ENCODE measurements around the gene ALDOC. TPM values are rescaled to one million over a fixed set of nuclear protein-coding genes. Genes with fewer than 3 reads are reported as not detected.

Gene ALDOC
- 10 to 100 TPM; 43.3 to 43.7 TPM for total RNA-seq

DNA sequence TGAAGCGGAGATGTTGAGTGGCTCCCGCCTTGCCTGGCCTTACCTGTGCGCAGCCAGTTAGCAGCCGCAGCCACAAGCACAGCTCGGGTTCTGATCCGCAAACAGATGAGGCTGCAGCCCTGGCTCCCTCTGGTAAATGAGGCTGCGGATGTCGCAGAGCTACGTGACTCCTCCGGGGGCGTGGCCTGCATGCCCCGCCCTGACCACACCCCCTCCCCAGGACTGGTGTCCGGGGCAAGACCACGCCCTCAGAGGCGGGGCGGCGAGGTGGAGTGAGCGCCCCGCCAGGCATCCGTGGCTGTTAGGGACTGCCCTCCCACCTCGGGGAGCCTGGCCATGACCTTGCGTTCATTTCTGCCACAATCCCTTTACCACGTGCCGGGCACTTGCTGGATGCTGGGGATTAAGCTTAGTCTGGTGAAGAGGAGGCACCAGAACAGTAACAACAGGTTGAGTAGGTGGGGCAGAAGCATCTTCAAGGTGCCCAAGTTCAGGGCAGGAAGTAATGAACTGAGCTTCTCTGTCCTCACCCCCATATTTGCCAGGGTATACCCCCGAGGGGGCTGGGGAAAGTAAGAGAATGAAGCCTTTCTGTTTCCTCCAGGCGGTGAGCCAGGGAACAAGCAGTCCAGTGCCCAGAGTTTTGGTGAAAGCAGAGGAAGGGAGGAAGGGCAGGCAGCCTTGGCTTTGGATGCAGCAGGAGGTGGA, at the start of gene ALDOC:
Gene ALDOC (minus strand): TSS at position 138 of the 708 bp plus-strand sequence. CDS start 1,363 bp downstream, outside the sequence.
- no peak for TF ChIP-seq CTCF (IDR thresholded peaks at IDR 0.05)
- DNase-seq (ENCODE audit: low spot score) = peak; percentile 96
- ATAC-seq (ENCODE audit: insufficient number of reproducible peaks, low FRiP score, low read depth) = peak; percentile 72
- Histone ChIP-seq H3K9me3 (no peaks in the 10 kb centered on the region), H3K4me1 (ENCODE audit: control insufficient read depth in 1 of 2, low read depth in 2 of 2) (peaks cover 11 to 28% of the 10 kb centered on the region in 2 donors), H3K27ac (peak within 1 kb of the TSS; percentile 24 to 44), H3K36me3 (no peaks in the 10 kb centered on the region), H3K27me3 (replicated peaks; ENCODE audit: insufficient read depth) (no peaks in the 10 kb centered on the region), H3K4me3 (peak within 1 kb of the TSS; percentile 64)

GRCh38 chr17:28624148-28624547, 47.5 kb upstream of the ALDOC start:
- DNase-seq (ENCODE audit: low spot score) (no peak), ATAC-seq (ENCODE audit: insufficient number of reproducible peaks, low FRiP score, low read depth) (no peak)
- Histone ChIP-seq H3K36me3 (peaks cover 62% of the 10 kb centered on the region), H3K27ac (no peak overlapping the region), H3K9me3 (no peaks in the 10 kb centered on the region), H3K27me3 (replicated peaks; ENCODE audit: insufficient read depth) (no peaks in the 10 kb centered on the region), H3K4me1 (ENCODE audit: control insufficient read depth in 1 of 2, low read depth in 2 of 2) (no peaks in the 10 kb centered on the region), H3K4me3 (no peak overlapping the region)
- TF ChIP-seq CTCF (IDR thresholded peaks at IDR 0.05) = no peak

GRCh38 chr17:28623696-28624095, 47.0 kb upstream of the ALDOC start:
- no peak overlapping the region for H3K27ac ChIP-seq
- H3K36me3 ChIP-seq = peaks cover 65% of the 10 kb centered on the region
- no peaks in the 10 kb centered on the region for H3K4me1 ChIP-seq (ENCODE audit: control insufficient read depth in 1 of 2, low read depth in 2 of 2)
- no peaks in the 10 kb centered on the region for H3K9me3 ChIP-seq
- ATAC-seq (ENCODE audit: insufficient number of reproducible peaks, low FRiP score, low read depth) (no peak), DNase-seq (ENCODE audit: low spot score) (no peak)
- no peak for TF ChIP-seq CTCF (IDR thresholded peaks at IDR 0.05)
- H3K27me3 ChIP-seq (replicated peaks; ENCODE audit: insufficient read depth) = no peaks in the 10 kb centered on the region
- no peak overlapping the region for H3K4me3 ChIP-seq

DNA sequence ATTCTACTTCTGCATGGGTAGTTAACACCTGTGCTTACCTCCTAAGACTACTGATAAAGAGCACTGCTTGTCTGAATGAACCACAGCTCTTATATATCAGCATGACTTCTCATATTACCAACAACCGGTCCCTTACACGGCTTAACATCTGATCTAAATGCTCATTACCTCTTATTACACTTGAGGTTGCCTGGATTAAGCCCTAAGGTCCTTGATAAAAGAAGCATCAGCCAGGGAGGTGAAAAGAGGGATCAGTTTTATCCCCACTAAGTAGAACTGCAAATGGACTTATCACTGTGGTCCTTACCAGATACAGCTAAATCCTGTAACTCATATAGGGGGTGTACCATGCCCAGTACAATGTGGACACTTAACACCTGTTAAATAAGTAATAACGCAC, 45.5 kb upstream of the ALDOC start:
- DNase-seq (ENCODE audit: low spot score) (no peak), ATAC-seq (ENCODE audit: insufficient number of reproducible peaks, low FRiP score, low read depth) (no peak)
- peaks cover 68% of the 10 kb centered on the region for H3K36me3 ChIP-seq
- no peaks in the 10 kb centered on the region for H3K27me3 ChIP-seq (replicated peaks; ENCODE audit: insufficient read depth)
- no peaks in the 10 kb centered on the region for H3K4me1 ChIP-seq (ENCODE audit: control insufficient read depth in 1 of 2, low read depth in 2 of 2)
- H3K4me3 ChIP-seq = no peak overlapping the region
- H3K27ac ChIP-seq = no peak overlapping the region
- TF ChIP-seq CTCF (IDR thresholded peaks at IDR 0.05) = no peak
- no peaks in the 10 kb centered on the region for H3K9me3 ChIP-seq

DNA sequence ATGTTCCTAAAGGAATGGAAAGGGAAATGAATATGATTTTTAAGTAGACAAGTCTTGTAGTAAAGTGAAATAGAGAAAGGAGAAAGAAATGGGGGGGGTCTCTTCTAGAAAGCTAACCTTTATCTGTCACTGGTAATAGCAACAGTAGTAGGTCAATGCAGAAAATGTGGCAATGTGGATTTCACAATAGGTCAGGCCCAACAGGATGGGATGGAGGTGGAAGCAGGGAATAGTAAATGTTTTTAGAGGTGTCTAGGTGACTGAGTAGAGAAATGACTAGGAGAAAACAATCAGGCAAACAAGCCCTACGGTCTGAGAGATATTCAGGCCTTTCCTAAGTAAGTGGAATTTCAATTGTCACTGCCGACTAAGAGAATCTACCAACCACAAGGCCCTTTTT, 43.3 kb upstream of the ALDOC start:
- no peak for TF ChIP-seq CTCF (IDR thresholded peaks at IDR 0.05)
- DNase-seq (ENCODE audit: low spot score) (no peak), ATAC-seq (ENCODE audit: insufficient number of reproducible peaks, low FRiP score, low read depth) (no peak)
- Histone ChIP-seq H3K4me1 (ENCODE audit: control insufficient read depth in 1 of 2, low read depth in 2 of 2) (no peaks in the 10 kb centered on the region), H3K36me3 (peaks cover 78% of the 10 kb centered on the region), H3K9me3 (no peaks in the 10 kb centered on the region), H3K27me3 (replicated peaks; ENCODE audit: insufficient read depth) (no peaks in the 10 kb centered on the region), H3K27ac (no peak overlapping the region), H3K4me3 (no peak overlapping the region)
